GM13976 (cell line): ENCODE data around the gene ITPRIP.

ENCODE experiments used
- DNase-seq: peaks from one replicate; pipeline ENCODE4 v3.0.0; 2012; ENCODE audit warnings: low spot score
- in situ Hi-C: fragments of 300-500 bp; cut with MboI; formaldehyde crosslinking; loops from one replicate; pipeline ENCODE4 v1.12.0; 2022; ENCODE audit warnings: low sequenced_read_pairs, mixed read lengths, inconsistent platforms; ENCODE audit not compliant: unreplicated experiment
- TF ChIP-seq, protein P1 (sequence below): IDR thresholded peaks from 2 replicates; pipeline ENCODE4 v1.5.1; 2012; ENCODE audit warnings: borderline replicate concordance, mild to moderate bottlenecking; ENCODE audit not compliant: insufficient read depth; ENCODE audit errors: extremely low read depth, missing control alignments, control extremely low read depth

ITPRIP gene

DNA sequence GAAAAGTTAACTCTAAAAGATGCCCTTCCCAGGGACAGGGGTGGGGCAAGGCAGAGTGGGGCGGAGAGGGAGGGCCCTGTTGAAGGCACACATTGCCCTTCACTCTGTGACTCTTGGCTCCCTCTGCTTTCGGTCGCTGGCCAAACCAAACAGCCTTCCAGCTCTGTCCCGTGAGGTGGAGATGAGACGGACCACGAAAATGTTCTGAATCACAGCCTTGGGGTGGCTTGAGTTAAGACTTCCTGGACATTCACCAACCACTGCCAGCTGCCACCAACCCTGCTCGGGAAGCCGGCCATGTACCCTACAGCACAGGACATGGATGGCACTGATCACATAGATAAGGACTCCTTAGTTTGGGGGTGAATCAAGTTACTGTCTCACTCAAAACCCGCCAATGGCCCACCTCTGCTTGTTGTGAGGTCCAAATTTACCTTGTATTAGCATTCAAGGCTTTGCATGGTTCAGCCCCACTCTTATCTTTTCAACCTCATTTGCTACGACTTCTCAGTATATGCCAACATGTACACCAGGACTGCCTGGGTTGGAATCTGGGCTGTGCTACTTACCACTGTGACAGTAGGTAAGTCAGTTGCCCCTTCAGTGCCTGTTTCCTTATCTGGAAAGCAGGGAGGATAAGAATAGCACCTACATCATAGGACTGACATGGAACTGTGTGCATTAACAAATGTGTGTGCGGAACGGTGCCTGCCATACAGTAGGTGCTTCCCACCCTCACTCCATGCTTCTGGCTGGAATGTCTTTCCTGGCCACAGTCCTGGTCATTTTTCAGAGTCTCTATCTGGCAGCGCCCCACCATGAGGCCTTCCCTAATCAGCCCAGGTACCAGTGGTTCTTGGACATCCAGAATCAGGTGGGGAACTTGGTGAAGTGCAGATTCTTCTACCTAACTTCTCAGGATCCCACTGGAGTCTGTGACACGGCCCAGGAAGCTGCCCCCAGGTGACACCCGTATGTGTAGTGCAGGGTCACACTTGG, 28.0 kb downstream of the ITPRIP start:
- TF ChIP-seq, protein P1, sequence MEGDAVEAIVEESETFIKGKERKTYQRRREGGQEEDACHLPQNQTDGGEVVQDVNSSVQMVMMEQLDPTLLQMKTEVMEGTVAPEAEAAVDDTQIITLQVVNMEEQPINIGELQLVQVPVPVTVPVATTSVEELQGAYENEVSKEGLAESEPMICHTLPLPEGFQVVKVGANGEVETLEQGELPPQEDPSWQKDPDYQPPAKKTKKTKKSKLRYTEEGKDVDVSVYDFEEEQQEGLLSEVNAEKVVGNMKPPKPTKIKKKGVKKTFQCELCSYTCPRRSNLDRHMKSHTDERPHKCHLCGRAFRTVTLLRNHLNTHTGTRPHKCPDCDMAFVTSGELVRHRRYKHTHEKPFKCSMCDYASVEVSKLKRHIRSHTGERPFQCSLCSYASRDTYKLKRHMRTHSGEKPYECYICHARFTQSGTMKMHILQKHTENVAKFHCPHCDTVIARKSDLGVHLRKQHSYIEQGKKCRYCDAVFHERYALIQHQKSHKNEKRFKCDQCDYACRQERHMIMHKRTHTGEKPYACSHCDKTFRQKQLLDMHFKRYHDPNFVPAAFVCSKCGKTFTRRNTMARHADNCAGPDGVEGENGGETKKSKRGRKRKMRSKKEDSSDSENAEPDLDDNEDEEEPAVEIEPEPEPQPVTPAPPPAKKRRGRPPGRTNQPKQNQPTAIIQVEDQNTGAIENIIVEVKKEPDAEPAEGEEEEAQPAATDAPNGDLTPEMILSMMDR, result no peak
- DNase-seq, result no peak
- in situ Hi-C loops, result no loop called here

DNA sequence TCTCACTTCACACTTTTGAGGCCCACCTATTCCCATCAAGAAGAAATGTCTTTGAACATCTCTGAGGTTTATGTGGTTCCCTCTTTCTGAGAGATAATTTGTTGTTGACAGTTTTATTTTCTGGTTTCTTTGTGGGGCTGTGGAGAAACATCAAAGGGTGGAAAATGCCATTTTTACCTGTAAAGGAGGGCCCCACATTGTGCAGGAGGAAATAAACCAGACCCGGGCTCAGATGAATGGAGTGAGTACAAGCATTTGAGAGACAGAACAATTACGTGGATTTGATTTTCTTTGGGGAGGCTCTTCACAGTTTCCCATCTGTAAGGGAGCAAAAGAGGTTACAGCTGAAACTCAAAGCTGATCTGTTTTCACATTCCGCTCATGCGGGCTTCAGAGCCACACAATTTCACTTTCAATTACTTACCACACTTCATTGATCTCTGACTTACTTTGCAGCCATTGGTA, 29.8 kb downstream of the ITPRIP start:
- in situ Hi-C loops, result no loop called here
- TF ChIP-seq, protein P1, result no peak
- peak; percentile 59 for DNase-seq

DNA sequence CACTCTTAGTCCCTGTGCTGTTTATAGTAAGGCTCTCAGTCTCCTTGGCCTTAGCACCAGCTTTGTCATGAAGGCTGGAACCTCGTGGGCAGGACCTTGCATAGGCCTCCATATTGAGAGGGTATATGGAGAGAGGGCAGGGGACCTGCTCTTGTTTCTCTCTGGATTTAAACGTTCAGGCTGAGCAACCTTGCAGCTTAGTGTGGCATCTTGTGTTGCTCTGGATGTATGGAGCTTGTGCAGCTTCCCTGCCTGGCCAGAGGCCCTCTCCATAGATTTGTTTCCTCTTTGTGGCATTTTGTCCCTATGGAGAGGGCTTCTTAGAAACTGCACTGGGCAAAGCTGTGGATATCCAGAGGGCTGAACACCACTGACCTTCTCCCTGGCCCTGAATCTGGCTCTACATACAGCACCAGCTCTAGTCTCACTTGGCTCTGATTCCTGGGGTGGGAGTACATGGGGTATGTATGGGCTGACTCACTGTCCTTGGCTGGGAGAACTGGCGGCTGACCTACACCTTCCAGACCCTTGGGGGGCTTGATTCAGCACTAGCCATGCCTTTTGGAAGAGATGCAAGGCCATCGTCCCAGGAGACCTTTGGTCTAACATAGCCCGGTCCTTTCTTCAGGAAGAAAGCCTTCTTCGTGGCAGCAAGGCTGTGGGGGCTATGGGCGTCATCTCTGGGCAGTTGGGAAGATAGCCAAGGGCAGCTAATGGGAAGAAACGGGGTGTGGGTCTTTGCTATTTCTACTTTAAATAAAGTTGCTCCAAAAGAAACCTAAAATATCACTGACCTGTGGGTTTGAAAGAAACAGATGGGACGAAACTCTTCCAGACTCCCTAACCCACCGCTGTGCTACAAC, 30.5 kb downstream of the ITPRIP start:
- no peak for DNase-seq
- TF ChIP-seq, protein P1, result no peak
- in situ Hi-C loops, result no loop called here

DNA sequence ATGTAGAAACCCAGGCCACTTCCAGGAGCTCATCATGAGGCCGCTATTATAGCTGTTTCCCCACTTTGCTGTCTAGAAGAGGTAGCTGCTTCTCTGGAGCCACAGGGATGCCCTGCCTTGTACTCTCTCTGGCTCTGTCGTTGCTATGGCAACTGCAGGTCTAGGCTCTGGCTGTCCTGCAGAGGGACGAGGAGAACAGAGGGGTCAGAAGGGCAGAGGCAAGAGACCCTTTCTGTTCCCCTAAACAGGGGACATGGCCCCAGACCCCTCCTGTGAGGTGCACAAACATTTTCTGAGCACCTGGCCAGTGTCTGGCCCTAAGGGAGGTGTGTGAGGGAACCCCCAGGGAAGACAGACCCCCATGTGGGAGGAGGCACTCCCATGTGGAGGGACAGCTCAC, 31.4 kb downstream of the ITPRIP start:
- in situ Hi-C loops, result no loop called here
- DNase-seq, result no peak
- TF ChIP-seq, protein P1, result no peak

DNA sequence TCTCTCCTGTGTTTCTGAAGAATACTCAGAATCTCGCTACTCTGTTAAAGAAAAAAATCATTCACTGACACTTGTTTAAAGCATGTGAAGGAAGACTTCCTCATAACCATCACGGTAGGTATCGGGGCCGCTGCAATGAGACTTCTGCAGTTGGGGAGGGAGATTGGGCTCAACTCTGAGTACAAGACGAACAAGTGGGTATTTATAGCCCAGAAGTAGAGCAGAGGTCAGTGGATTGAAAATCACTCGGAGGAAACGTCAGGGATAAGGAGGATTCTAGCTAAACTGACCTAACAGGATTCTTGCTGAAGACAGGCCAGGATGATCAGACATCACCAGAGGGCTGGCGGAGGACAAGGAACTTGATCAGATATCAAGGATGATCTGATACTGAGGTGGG, 33.3 kb downstream of the ITPRIP start:
- TF ChIP-seq, protein P1, result no peak
- no peak for DNase-seq
- in situ Hi-C loops, result loop anchor here (5.0 kb wide), 1 partner anchor 42 kb away; no protein-coding TSS in a partner anchor

DNA sequence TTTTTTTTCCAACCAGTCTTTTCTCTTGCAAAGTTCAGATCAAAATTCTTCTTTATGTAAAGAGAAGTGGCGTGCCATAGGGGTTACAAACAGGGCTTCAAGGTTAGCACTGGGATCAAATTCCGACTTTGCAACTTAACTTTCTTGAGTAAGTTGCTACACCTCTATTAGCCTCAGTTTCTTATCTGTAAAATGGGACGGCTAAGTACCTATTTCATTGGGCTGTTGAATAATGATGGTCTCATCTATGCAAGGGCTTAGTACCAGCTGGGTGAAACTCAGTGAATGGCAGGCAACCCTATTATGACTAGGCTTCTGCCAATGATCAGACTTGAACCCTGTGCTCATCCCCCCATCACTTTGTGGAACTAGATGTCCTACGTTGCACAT, 33.9 kb downstream of the ITPRIP start:
- in situ Hi-C loops, result loop anchor here (5.0 kb wide), 1 partner anchor 43 kb away; no protein-coding TSS in a partner anchor
- DNase-seq, result no peak
- TF ChIP-seq, protein P1, result no peak
